HepG2 (cell line): Measurements from ENCODE around the gene MTHFS. TPM values are rescaled to one million over a fixed set of nuclear protein-coding genes. Genes with fewer than 3 reads are reported as not detected.

Source experiments
- ATAC-seq: fragments of 200-7000 bp; cut with Tn5 transposase; 3 replicates; pipeline ENCODE4 v1.9.1; 2020; ENCODE audit warnings: mild to moderate bottlenecking, moderate library complexity
- BruUV-seq: library from RNA; stranded (reverse); fragments of 400-500 nt; replicated peaks from 2 replicates; lab custom pipeline; 2021; lab: Mats Ljungman, UMichigan
- CTCF ChIA-PET: fragments of 300-600 bp; formaldehyde crosslinking; extraction: SDS; loops from one replicate; lab custom pipeline; 2021; ENCODE audit warnings: low total read pairs, inconsistent platforms, low intra/inter-chr PET ratio; lab: Yijun Ruan, JAX
- POLR2A ChIA-PET: fragments of 350-600 bp; sonication (Branson Sonifier 250); formaldehyde crosslinking; loops from one replicate; lab custom pipeline; 2020; ENCODE audit warnings: antibody characterized with exemption, inconsistent platforms; lab: Yijun Ruan, JAX
- DNase-seq: peaks from one replicate; pipeline ENCODE4 v3.0.0-alpha.2; 2015; ENCODE audit warnings: low spot score
- FAIRE-seq: peaks from 3 replicates; lab custom pipeline; 2011; peaks lifted over from hg19 to GRCh38; lab: Jason Lieb, UNC
- H2AFZ ChIP-seq: one replicate; pipeline ENCODE4 v1.6.1; 2011; ENCODE audit warnings: low read length, inconsistent platforms
- H3K27ac ChIP-seq: fragments of 300-600 bp; 3 replicates; pipeline ENCODE4 v1.8.0; 2011; ENCODE audit warnings: mixed run types, mild to moderate bottlenecking, mixed read lengths, low read length, inconsistent platforms; ENCODE audit not compliant: insufficient read depth; ENCODE audit errors: extremely low read length
- H3K27me3 ChIP-seq, 2 experiments: fragments of 200-600 bp in 1 of 2; 2 replicates in 1 of 2; 3 replicates in 1 of 2; pipeline versions ENCODE4 v1.6.0 to v1.8.0; 2011; ENCODE audit warnings: low read length in 2 of 2, mild to moderate bottlenecking in 2 of 2, moderate library complexity in 2 of 2, inconsistent platforms in 1 of 2; ENCODE audit not compliant: insufficient read depth in 2 of 2, control insufficient read depth in 1 of 2
- H3K36me3 ChIP-seq, 2 experiments: fragments of 200-600 bp in 1 of 2; replicated peaks in 1 of 2; 2 replicates in 1 of 2; 3 replicates in 1 of 2; pipeline versions ENCODE4 v1.5.1 to v1.8.0; 2011; ENCODE audit warnings: low read length in 2 of 2, inconsistent platforms in 1 of 2; ENCODE audit not compliant: insufficient read depth in 2 of 2, control insufficient read depth in 1 of 2
- H3K4me1 ChIP-seq: 2 replicates; pipeline ENCODE4 v1.5.1; 2012; ENCODE audit warnings: low read length, inconsistent platforms; ENCODE audit not compliant: insufficient read depth
- H3K4me2 ChIP-seq: 2 replicates; pipeline ENCODE4 v1.6.0; 2011; ENCODE audit warnings: low read depth, low read length, inconsistent platforms
- H3K4me3 ChIP-seq, 3 experiments: fragments of 200-600 bp in 1 of 3; sonication (generic), shearing (Covaris generic) in 1 of 3; replicated peaks in 1 of 3; 2 replicates each; pipeline ENCODE4 v1.5.1; 2011 to 2016; ENCODE audit warnings: low read length in 3 of 3, inconsistent platforms in 2 of 3, low read depth in 2 of 3, mild to moderate bottlenecking in 2 of 3, control low read depth in 1 of 3, mixed read lengths in 1 of 3; ENCODE audit not compliant: insufficient read depth in 1 of 3
- H3K79me2 ChIP-seq: one replicate; pipeline ENCODE4 v1.6.1; 2011; ENCODE audit warnings: low read length, inconsistent platforms; ENCODE audit not compliant: insufficient read depth
- H3K9ac ChIP-seq: 2 replicates; pipeline ENCODE4 v1.6.0; 2011; ENCODE audit warnings: mild to moderate bottlenecking, low read depth, low read length, inconsistent platforms; ENCODE audit not compliant: insufficient read depth
- H3K9me3 ChIP-seq: 2 replicates; pipeline ENCODE4 v1.5.1; 2012; ENCODE audit warnings: mild to moderate bottlenecking, low read length
- H4K20me1 ChIP-seq: 2 replicates; pipeline ENCODE4 v1.6.0; 2011; ENCODE audit warnings: inconsistent platforms, mild to moderate bottlenecking, low read length, moderate library complexity; ENCODE audit not compliant: insufficient read depth
- MAFF ChIP-seq: IDR thresholded peaks from 2 replicates; pipeline ENCODE4 v1.6.1; 2011; ENCODE audit warnings: low read depth, low read length, improper control_type of control experiment
- MAFK ChIP-seq, 2 experiments: IDR thresholded peaks in 1 of 2; conservative IDR thresholded peaks in 1 of 2; 2 replicates each; pipeline ENCODE4 v1.6.1; 2011; ENCODE audit warnings: improper control_type of control experiment in 2 of 2, low read length in 2 of 2
- ZNF335 ChIP-seq: sonication (generic); formaldehyde crosslinking; IDR thresholded peaks from 2 replicates; pipeline ENCODE4 v1.4.0; 2020; ENCODE audit warnings: missing genetic modification reagents
- ZNF496 ChIP-seq: sonication (generic); formaldehyde crosslinking; IDR thresholded peaks from 2 replicates; pipeline ENCODE4 v1.8.1; 2023; ENCODE audit warnings: mild to moderate bottlenecking, moderate library complexity, missing genetic modification reagents; ENCODE audit not compliant: insufficient replicate concordance
- WGBS: methylation state at CpG from one replicate; pipeline ENCODE4 v1.1.6; 2017; ENCODE audit warnings: low lambda C conversion rate; 5-methylcytosine and 5-hydroxymethylcytosine counted together
- in situ Hi-C: cut with HindIII; loops from 2 replicates; pipeline ENCODE4 v1.10.0; 2017; ENCODE audit warnings: low pct_unique_long_range_greater_than_20kb; ENCODE audit not compliant: extremely low pct_ligation_motif_present
- intact Hi-C: fragments of 100-400 bp; cut with micrococcal nuclease; formaldehyde crosslinking; loops from one replicate; pipeline ENCODE4 v1.10.0; 2022; ENCODE audit not compliant: unreplicated experiment
- polyA plus RNA-seq, 8 experiments: library from polyadenylated mRNA; depleted of rRNA in 3 of 8; stranded (reverse) in 7 of 8; unstranded in 1 of 8; fragments of >200 nt; fragmentation: Illumina TruSeq in 4 of 8; extraction: Trizol in 4 of 8; gene quantifications; 2 replicates each; pipeline versions ENCODE4 v1.2.1 to v1.2.3, GENCODE V29; 2011 to 2016; ENCODE audit warnings: low read depth in 4 of 8, missing spikeins in 1 of 8, mixed read lengths in 1 of 8; ENCODE audit not compliant: insufficient read depth in 1 of 8
- total RNA-seq, 5 experiments: library from RNA; depleted of rRNA; stranded (reverse); fragments of >200 nt; fragmentation: Illumina TruSeq; extraction: Trizol; gene quantifications; 2 replicates each; pipeline ENCODE4 v1.2.3, GENCODE V29; 2016; ENCODE audit warnings: low read depth in 1 of 5
- TF ChIP-seq, protein P1 (sequence below): sonication (generic); formaldehyde crosslinking; IDR thresholded peaks from 2 replicates; pipeline ENCODE4 v1.5.0; 2020; ENCODE audit warnings: missing genetic modification reagents

The MTHFS gene
- total and polyA plus RNA-seq, 2 of the 13 experiments (the other 11 are each of a cell fraction or from before 2014, with no cell fraction given) = 37.0 to 49.7 TPM

DNA sequence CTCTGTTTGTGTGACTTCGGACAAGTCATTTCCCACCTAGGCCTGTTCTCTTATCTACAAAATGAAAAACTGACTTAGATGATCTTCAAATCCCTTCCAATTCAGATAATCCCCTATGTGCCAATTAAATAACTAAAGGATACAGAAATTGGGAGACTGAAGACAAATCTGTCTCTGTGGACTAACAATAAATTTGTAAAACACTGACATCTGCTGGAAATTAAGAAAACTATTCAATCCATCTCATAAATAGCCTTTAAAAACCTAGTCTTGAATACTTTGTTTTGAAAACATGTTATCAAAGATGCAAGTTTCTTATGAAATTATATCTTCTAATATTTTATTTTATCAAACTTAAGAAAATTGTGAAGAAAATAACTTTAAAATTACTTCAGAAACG is 38.3 kb downstream of the MTHFS start:
- peaks cover 7% of the 10 kb centered on the region for H3K4me1 ChIP-seq
- H3K27ac ChIP-seq = no peak overlapping the region
- no peak overlapping the region for H3K9ac ChIP-seq
- no peaks in the 10 kb centered on the region for H3K9me3 ChIP-seq
- in situ Hi-C loops (no loop called here), intact Hi-C loops (no loop called here)
- WGBS = 93% methylated on average over 2 of the region's 2 CpGs
- no peaks in the 10 kb centered on the region for H3K27me3 ChIP-seq
- H2AFZ ChIP-seq = no peak overlapping the region
- no TSS peak for BruUV-seq
- ChIA-PET CTCF (no interaction called here), POLR2A (no interaction called here)
- no peaks in the 10 kb centered on the region for H4K20me1 ChIP-seq
- ATAC-seq (no peak), FAIRE-seq (no peak)
- H3K4me2 ChIP-seq = no peak overlapping the region
- no peak for TF ChIP-seq ZNF496
- no peak for TF ChIP-seq ZNF335 (CRISPR knock-in tag)
- TF ChIP-seq, protein P1, sequence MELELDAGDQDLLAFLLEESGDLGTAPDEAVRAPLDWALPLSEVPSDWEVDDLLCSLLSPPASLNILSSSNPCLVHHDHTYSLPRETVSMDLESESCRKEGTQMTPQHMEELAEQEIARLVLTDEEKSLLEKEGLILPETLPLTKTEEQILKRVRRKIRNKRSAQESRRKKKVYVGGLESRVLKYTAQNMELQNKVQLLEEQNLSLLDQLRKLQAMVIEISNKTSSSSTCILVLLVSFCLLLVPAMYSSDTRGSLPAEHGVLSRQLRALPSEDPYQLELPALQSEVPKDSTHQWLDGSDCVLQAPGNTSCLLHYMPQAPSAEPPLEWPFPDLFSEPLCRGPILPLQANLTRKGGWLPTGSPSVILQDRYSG (CRISPR knock-in tag) = no peak
- TF ChIP-seq MAFK (conservative IDR thresholded peaks at IDR 0.05 in 1 of 2, IDR thresholded peaks at IDR 0.05 in 1 of 2; ENCODE audit: low read length in 2 of 2) = peak in 1 of 2 experiments; percentile 59; a peak in 1 of 4 replicates
- peak; percentile 10; the same call in 1 of the 2 replicates for TF ChIP-seq MAFF
- TF ChIP-seq, all 625 proteins: peak for 2
- H3K4me3 ChIP-seq = no peak overlapping the region
- no peaks in the 10 kb centered on the region for H3K79me2 ChIP-seq
- peaks cover under 1 to 21% of the 10 kb centered on the region in 2 experiments; a peak in 3 of 5 replicates for H3K36me3 ChIP-seq
- no peak for DNase-seq
